ENCODE measurements around the gene NTF4.

GRCh38 chr19:49014870-49015255 lies 49.8 kb downstream of the NTF4 start:
- TF ChIP-seq POLR2A (IDR thresholded peaks at IDR 0.05) (no peak), CTCF (IDR thresholded peaks at IDR 0.05 in 4 of 5, conservative IDR thresholded peaks at IDR 0.05 in 1 of 5) (no peak)
